ENCODE data around the gene LIN28A.

The LIN28A gene

GRCh38 chr1:26438041-26438440 lies 27.4 kb downstream of the LIN28A start:
- no peak for FAIRE-seq

GRCh38 chr1:26440259-26440658 lies 29.6 kb downstream of the LIN28A start:
- no peak for FAIRE-seq

- FAIRE-seq, result no peak
Measured at GRCh38 chr1:26449868-26450267, 39.3 kb downstream of the LIN28A start.

DNA sequence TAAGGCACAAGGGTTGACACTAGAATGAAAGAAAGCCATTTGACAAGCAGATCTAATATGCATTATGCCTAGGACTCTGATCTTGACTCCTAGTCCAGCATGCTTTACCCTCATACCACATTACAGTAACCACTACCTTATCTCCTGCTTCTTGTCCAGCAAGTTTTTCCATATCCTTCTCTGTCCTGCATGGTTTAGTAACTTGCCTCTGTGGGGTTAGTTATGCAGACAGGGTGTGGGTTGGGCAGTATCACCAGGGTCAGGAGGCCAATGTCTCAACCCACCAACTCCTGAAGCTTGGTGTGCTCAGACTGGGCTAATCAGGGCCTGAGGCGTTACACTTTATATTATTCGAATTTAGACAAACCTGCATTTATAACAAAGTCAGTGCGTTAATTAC lies 40.3 kb downstream of the LIN28A start:
- no peak for FAIRE-seq

DNA sequence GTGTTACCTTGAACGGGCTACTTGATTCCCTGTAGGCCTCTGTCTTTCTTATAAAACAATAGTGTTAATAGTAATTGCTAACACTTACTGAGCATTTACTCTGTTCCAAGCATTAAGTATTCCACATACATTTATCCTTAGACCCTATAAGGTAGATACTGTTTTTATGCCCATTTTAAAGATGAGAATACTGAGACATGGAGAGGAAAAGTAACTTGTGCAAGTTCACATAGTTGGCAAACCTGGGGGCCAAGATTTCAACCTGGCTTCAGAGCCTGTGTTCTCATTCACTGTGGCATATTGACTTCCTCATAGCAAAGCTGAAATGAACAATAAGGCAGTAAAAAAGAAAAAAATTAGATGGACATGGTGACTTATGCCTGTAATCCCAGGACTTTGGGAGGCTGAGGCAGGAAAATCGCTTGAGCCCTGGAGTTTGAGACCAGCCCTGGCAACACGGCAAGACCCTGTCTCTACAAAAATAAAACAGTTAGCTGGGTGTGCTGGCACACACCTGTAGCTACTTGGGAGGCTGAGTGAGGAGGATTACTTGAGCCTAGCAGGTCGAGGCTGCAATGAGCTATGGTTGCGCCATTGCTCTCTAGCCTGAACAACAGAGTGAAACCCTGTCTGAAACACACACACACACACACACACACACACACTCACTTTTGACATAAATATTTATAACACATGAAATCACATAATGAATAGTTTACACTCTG lies 42.0 kb downstream of the LIN28A start:
- no peak for FAIRE-seq

GRCh38 chr1:26459148-26459547 lies 48.5 kb downstream of the LIN28A start:
- no peak for FAIRE-seq

DNA sequence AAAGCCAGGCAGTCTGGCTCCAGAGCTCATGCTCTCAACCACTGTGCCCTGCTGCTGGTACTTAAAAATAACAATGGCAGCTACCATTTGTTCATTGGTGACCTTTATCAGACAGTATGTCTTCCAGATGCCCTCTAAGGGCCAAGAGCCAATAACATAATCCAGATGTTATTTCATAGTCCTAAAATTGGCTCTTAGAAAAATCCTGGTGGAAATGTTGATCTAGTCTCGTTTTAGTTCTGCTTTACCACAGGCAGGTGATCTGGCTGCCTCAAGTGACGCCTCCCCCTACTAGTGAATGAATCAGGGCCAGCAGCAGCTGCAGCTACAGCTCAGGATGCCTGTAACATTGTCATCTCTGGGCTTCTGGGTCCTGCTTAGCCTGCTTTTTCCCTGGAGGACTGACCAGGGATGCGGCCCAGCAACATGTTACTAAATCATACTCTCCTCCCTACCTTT lies 49.0 kb downstream of the LIN28A start:
- no peak for FAIRE-seq

DNA sequence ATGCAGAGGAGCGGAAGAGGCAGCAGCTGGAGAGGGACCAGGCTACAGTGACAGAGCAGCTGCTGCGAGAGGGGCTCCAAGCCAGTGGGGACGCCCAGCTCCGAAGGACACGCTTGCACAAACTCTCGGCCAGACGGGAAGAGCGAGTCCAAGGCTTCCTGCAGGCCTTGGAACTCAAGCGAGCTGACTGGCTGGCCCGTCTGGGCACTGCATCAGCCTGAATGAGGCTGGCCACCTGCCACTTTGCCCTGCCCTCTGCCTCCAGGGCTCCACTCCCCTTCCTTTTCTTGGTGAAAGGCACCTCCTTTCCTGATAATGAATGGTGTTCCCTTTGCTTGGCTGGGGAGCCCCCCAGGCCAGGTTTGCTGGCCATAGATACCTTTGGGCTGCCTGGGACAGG lies 58.3 kb downstream of the LIN28A start:
- FAIRE-seq, result no peak

DNA sequence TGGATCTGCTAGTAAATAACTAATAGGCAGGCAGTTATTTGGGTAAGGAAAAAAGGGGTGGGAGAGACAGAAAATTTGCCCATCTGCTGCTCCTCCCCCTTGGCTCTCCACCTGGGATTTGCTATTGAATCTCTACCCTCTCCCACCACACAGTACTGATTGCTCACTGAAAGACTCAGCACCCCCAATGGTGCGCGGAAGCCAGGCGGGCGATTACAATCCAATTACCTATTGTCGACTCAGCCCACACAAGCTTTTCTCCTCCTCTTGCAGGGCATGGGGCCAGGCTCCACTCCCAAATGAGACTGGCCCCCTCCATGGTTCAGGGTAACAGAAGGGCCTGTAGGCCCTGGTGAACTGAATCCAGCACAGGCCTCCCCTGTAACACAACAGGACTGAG lies 58.9 kb downstream of the LIN28A start:
- no peak for FAIRE-seq

- FAIRE-seq, result no peak
Measured at GRCh38 chr1:26470878-26471497, 60.4 kb downstream of the LIN28A start.

DNA sequence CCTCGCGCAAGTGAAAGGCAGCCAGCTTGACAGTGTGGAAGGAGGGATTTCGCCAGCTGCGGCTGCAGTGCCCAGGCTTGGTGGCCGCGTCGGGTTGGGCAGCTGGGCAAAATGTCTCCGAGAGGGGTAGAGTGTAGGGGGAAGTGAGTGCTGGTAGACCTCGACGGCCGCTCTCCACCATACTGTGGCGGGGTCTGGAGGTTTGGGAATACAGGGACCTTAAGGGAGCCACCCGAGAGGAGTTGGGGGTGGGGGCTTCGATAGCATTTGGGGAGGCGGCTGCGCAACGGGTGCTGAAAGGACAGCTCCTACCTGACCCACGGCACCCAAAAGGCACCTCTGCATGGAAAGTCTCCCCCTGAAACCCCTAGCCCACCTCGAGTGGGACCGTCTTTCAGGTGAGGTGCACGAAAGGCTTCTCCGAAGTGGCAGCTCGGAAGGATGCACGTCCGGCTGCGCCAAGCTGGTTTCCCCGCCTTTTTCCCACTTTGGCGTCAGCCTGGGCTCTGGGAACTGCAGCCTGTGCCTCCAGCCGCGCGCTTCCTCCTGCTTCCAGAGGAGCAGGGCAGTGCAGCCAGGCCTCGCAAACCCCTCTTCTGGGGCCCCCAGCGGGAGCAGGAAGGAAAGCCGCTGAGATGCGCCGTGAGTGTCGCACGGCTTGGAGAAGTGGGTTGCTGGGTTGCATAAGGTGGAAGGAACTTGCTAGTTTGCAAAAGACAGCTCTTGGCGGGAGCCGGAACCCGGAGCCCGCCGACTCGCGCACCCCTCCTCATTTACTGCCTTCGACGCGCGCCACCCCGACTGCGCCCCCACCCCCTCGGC lies 61.1 kb downstream of the LIN28A start:
- no peak for FAIRE-seq

- FAIRE-seq, result no peak
Measured at GRCh38 chr1:26472320-26472900, 61.8 kb downstream of the LIN28A start, which contains the start of gene HMGN2. HMGN2 (plus strand) TSS chr1:26472440; CDS start chr1:26472613, 173 bp downstream.

- FAIRE-seq, result no peak
Measured at GRCh38 chr1:26472901-26473845, 62.6 kb downstream of the LIN28A start.

DNA sequence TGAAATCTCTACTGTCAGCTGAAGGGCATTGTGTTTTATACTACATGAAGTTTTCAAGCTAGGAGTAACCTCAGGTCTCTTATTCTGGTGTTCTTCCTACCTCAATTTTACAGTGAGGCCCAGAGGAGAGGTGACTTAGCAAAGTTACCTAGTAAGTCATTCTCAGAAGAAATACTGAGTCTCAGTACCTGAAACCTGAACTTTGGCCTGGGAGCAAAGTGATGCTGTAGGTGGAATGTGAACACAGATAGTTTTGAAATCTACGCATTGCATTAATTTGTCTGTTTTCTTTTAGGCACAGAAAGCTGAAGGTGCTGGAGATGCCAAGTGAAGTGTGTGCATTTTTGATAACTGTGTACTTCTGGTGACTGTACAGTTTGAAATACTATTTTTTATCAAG lies 64.2 kb downstream of the LIN28A start:
- no peak for FAIRE-seq

GRCh38 chr1:26475989-26476388 lies 65.4 kb downstream of the LIN28A start:
- FAIRE-seq, result no peak

DNA sequence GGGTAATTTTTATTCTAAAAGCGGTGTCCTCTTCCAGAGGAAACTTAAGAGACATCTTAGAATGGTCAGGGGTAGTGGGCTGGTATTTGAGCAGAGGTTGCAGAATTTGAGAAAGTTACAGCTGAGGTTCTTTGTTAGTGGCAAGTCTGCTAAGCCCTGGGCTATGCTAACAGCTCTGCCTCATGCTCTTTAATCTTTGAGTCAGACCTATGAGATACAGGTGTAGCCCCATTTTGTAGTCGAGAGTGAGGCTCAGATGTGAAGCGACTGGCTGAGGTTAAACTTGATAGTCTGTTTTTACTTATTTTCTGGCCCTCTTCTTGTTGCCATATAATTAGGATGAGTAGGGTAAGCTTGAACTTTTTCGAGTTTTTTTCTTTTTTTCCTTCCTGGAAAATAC lies 66.3 kb downstream of the LIN28A start:
- no peak for FAIRE-seq

DNA sequence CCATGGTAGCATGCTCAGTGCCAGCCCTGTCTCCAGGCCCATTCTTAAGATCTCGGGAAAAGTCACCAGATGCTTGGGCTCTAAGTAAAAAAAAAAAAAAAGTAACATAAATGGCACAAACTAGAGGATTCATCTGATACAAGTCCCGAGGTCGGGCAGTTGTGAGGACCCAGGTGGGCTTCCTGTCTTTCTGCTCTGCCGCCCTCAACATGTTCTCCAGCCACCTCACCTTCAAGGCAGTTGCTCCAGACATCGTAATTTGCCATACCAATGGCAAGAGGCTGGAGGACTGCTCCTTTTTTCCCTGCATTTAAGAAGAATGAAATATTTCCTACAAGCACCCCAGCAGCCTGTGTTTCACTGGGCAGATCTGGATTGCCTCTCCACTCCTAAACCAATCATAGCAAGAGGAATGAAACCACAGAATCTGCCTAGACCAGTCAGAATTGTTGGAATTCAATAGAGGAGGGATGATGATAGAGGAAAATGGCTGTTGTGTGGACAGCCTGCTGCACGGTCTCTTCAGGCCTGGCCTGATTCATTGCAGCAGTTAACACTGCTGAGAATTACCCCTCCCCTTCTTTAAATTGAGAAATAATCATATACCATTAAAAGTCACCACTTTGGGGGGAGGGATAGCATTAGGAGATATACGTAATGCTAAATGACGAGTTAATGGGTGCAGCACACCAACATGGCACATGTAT lies 67.0 kb downstream of the LIN28A start:
- no peak for FAIRE-seq

DNA sequence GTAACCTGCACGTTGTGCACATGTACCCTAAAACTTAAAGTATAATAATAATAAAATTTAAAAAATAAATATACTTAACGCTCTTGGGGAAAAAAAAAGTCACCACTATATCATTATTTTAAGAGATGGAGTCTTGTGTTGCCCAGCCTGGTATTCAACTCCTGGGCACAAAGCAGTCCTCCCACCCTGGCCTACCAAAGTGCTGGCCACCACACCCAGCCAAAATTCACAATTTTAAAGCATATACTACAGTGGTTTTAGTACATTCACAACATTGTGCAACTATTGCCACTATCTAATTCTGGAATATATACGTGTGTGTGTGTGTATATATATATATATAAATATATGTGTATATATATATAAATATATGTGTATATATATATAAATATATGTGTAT lies 67.5 kb downstream of the LIN28A start:
- no peak for FAIRE-seq

DNA sequence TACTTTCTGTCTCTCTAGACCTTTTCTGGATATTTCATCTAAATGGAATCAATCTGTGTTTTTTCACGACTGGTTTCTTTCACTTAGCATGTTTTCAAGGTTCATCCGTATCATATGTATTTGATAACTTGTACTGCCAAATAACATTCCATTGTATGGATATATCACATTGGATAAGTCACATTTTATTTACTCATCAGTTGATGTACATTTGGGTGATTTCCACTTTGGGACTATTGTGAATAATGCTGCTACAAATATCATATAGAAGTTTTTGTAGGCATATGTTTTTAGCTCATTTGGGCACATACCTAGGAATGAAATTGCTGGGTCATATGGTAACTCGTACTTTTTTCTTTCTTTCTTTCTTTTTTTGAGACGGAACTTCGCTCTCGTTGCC lies 68.4 kb downstream of the LIN28A start:
- FAIRE-seq, result no peak

Measured in islet of Langerhans (tissue), 1 donor.